NCI-H2107 treated with DMSO at 0.1 percent for 48 hours (cell line): Measurements from ENCODE around the gene KRT82.
"Not testable (repeated sequence)": the region's sequence is repeated elsewhere in the genome, so short reads cannot be mapped to it uniquely, and the experiment has no call there.

Source experiments
- DNase-seq: peaks from one replicate; lab custom pipeline; 2025; ENCODE audit not compliant: unreplicated experiment; lab: John Stamatoyannopoulos, UW

KRT82 gene

GRCh38 chr12:52413202-52413601 lies 7.1 kb upstream of the KRT82 start:
- DNase-seq = no peak

DNA sequence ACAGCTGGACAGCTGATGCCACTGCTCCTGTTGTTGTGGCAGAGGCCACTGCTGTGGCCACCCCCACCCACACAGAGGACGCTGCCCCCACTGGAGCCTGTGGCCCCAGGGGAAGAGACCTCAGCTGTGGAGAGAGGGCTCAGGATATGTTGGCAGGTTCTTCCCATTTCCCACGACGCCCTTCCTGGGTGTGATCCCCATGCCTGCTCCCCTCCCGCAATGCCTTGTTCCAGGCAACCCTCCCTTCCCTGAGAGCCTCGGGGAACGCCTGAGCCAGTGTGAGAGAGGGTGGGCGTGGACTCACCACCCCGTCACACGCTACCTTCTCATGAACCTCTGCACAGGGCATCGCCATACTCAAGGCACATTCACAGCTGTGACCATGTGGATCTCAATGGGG lies 5.7 kb upstream of the KRT82 start:
- DNase-seq = no peak

DNA sequence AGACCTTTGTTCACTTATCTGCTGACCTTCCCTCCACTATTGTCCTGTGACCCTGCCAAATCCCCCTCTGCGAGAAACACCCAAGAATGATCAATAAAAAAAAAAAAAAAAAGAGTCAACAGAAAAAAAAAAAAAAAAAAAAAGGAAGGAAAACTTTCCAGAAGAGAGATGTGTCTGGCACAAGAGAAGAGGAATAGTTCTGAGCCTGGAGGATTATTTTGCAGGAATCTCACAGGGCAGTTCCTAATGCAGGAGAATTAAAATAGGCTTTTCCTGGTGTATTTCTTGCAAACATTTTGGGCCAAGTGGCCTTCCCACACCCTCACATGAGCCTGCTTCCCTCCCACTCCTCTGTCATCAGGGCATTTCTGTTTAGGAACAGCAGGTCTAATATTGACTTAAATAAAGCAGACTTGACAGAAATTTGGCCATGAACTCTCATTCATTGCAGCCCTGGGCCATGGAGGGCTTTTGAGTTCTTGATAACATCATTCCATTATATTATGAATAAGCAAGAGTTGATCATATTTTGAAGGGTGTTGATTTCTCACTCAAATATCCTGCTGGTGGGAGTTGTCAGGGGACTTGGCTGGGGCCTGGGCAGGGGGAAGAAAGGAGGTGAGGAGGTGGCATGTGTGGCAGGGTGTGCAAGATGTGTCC lies 4.6 kb upstream of the KRT82 start:
- not testable (repeated sequence) for DNase-seq

GRCh38 chr12:52407918-52408317 lies 1.8 kb upstream of the KRT82 start:
- no peak for DNase-seq

DNA sequence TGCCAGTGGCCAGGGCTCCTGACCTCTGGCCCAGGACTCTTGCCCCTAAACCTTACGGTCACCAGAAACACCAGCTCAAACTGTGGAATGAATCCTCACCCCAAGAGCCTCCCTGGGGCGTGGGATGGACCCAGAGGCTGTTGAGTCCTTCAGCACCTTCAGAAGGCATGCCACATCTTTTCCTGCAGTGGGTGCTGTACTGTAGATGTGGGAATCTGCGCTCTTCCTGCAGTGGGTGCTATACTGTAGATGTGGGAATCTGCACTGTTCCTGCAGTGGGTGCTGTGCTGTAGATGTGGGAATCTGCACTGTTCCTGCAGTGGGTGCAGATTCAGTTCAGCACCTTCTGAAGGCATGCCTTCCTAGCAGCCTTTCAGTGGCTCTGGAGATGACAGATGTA lies 1.2 kb downstream of the KRT82 start:
- no peak for DNase-seq

DNA sequence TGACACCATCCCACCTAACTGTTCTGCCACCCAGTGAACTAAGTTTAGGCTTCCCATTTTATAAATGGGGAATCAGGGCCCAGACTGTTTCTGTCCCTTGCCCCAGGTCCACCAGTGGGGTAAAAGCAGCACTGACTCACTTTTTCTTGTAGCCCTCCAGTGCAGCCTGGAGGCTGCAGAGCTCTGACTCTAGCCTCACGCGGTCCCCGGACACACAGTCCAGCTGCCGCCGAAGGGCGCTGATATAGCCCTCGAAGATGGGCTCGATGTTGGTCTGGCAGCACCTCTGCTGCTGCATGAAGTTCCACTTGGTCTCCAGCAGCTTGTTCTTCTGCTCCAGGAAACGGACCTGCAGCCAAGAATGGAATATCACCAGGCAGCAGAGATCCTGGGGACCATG lies 2.6 kb downstream of the KRT82 start:
- DNase-seq = no peak

- DNase-seq = peak; percentile 35
Observed at GRCh38 chr12:52402873-52403540, 3.1 kb downstream of the KRT82 start.

- DNase-seq = no peak
Observed at GRCh38 chr12:52402377-52402776, 3.8 kb downstream of the KRT82 start.

- DNase-seq = no peak
Observed at GRCh38 chr12:52401926-52402325, 4.2 kb downstream of the KRT82 start.

GRCh38 chr12:52401526-52401925 lies 4.6 kb downstream of the KRT82 start:
- DNase-seq = no peak

DNA sequence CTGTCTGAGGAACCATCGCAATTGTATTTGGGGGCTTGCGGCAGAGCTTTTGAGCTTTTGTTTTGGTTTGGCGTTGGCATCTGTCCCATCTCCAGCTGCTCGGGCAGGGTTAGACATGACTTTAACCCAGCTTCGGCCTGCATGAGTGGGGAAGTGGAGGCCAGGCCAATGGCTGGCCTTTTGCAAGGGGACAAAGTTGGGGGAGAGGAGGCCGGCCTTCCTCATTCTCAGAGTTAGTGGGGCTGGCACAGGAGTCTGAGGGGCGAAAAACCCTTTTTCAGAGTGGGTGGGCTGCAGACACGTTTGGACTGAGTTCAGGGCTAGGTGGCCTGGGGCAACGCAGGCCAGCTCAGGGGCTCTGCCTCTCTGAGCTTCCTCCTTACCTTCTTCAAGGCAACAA lies 5.2 kb downstream of the KRT82 start:
- no peak for DNase-seq

DNA sequence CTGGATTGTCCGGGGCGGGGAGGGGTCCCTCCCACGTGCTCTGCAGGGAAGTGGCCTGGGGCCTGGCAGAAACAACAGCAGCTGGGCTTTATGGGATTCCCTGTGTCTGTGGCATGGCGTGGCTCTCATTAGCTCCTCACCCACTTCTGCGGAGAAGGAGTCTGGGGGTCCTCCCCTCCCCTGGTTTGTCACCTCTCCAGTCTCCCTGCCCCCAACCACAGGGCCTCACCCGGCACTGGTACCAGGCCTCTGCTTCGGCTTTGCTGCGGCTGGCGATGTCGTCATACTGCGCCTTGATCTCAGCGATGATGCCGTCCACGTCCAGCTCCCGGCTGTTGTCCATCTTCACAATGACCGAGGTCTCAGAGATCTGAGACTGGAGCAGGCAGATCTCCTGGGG lies 6.4 kb downstream of the KRT82 start:
- no peak for DNase-seq

DNA sequence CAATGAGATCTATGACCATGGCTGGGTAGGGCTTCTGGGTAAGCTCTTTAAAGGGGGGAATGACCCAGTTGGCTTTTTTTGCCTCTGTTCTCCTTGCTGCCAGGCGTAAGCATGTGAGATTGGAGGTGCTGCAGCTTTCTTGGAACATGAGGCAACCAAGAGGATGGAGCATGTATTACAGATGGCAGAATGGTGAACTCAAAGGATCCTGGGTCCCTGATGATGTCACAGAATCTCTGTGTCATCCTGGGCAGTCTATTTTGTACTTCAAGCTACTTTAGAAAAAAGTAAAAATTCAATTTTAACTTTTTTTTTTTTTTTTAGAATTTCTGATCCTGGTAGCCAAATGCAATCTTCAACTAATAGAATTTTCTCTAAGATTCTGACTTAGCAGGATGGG lies 8.0 kb downstream of the KRT82 start:
- no peak for DNase-seq

GRCh38 chr12:52396656-52397055 lies 9.5 kb downstream of the KRT82 start:
- no peak for DNase-seq

DNA sequence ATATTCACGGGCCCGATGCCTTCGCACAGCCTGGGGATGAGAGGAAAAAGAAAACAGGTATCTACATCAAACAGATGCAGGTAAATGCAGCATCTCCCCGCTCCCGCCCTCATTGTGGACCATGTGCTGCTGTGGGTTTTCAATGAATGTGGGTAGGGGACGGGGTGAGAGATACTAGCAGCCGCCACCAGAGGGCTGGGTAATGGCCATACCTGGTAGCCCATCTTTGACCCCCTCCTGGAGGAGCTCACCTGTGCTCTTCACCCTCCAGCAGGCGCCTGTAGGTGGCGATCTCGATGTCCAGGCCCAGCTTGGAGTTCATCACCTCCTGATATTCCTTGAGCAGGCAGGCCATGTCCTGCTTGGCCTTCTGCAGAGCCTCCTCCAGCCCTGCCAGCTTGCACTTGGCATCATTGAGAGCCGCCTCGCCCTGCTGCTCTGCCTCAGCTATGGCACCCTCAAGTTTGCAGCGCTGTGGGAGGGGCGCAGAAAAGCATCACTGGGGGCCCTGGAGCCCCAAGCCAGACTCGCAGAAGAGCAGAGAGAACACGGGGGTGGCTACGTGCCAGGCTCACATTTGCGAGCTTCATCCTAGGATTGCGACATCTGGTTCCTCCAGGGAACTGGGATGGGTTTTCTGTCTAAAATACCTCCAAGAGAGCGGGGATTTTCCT lies 10.2 kb downstream of the KRT82 start:
- DNase-seq = no peak

DNA sequence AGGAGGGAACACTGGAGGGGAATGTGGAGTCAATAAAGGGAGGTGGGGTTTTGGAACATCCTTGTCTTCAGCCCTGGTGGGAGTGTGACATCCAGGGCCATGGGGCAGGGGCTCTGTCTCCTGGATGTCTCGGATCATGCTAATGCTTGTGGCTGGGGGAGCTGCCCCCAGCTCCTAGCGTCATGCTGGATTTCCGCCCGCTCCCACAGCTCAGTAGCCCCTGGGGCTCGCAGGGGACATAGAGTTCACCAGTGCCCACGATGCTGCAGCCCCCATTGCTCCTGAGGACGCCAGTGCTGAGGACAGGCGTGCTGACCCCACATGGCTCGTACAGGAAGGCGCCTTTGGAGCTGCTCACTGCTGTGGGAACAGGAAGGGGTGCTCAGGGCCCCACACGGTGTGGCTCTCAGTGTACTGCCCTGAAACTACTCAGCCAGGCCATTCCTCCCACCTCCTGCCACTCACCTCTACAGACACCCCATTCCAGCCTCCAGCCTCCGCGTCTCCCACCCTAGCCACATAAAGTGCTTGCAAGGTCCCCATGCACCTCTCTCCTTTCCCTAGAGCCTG lies 11.2 kb downstream of the KRT82 start:
- DNase-seq = no peak

DNA sequence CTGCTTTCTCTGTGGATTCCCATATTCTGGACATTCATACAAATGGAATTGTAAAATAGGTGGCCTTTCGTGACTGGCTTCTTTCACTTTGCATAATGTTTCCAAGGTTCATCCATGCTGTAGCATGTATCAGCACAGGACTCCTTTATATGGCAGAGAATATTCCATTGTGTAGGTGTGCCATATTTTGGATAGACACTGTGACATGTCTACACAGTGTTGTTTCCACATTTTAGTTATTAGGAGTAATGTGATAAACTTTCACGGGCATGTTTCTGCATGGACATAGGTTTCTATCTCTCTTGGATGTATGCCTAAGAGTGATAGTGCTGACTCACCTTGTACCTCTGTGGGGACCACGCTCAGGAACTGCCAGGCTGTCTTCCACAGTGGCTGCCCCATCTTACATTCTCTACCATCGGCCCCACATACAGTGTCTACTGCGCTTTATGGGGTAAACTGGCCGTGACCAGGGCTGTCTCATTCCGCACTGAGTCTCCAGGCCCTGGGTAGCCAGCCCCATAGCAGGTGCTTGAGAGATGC lies 13.6 kb downstream of the KRT82 start:
- no peak for DNase-seq

GRCh38 chr12:52391618-52392002 lies 14.5 kb downstream of the KRT82 start:
- peak; percentile 52 for DNase-seq

- no peak for DNase-seq
Observed at GRCh38 chr12:52390739-52391617, 15.2 kb downstream of the KRT82 start.

- no peak for DNase-seq
Observed at GRCh38 chr12:52389313-52390207, 16.6 kb downstream of the KRT82 start.
